Lung (tissue), 12 donors: Measurements from ENCODE around the gene CACNA1D. TPM values are rescaled to one million over a fixed set of nuclear protein-coding genes. Genes with fewer than 3 reads are reported as not detected.

Source experiments
- ATAC-seq: fragments of 200-7000 bp; cut with Tn5 transposase; one replicate; pipeline ENCODE4 v1.9.1; 2020; ENCODE audit warnings: moderate number of reproducible peaks; ENCODE audit not compliant: insufficient read depth, low FRiP score
- DNase-seq, 3 donors: peaks; one replicate each; pipeline ENCODE4 v3.0.0-alpha.2; 2013 to 2017
- H3K27ac ChIP-seq, 2 donors: one replicate each; pipeline ENCODE4 v1.5.1; 2013; ENCODE audit warnings: mild to moderate bottlenecking in 2 of 2, moderate library complexity in 2 of 2, control low read depth in 1 of 2, inconsistent platforms in 1 of 2, low read depth in 1 of 2, low read length in 1 of 2
- H3K27me3 ChIP-seq, 3 donors: one replicate each; pipeline ENCODE4 v1.5.1; 2013; ENCODE audit warnings: low read length in 2 of 3; ENCODE audit not compliant: control insufficient read depth in 3 of 3, insufficient read depth in 3 of 3
- H3K36me3 ChIP-seq, 4 donors: one replicate each; pipeline ENCODE4 v1.5.1; 2013; ENCODE audit warnings: low read length in 4 of 4, mild to moderate bottlenecking in 1 of 4, moderate library complexity in 1 of 4; ENCODE audit not compliant: control insufficient read depth in 4 of 4, insufficient read depth in 4 of 4
- H3K4me1 ChIP-seq, 5 donors: one replicate each; pipeline ENCODE4 v1.5.1; 2013; ENCODE audit warnings: low read length in 5 of 5, mild to moderate bottlenecking in 2 of 5, moderate library complexity in 1 of 5; ENCODE audit not compliant: control insufficient read depth in 5 of 5, insufficient read depth in 5 of 5
- H3K4me3 ChIP-seq: one replicate; pipeline ENCODE4 v1.5.1; 2013; ENCODE audit warnings: mild to moderate bottlenecking, control low read depth, moderate library complexity
- H3K9ac ChIP-seq, 2 donors: one replicate each; pipeline ENCODE4 v1.5.1; 2013; ENCODE audit warnings: low read length in 2 of 2, control low read depth in 1 of 2; ENCODE audit not compliant: insufficient read depth in 1 of 2
- H3K9me3 ChIP-seq, 4 donors: one replicate each; pipeline ENCODE4 v1.5.1; 2013; ENCODE audit warnings: low read length in 3 of 4, mild to moderate bottlenecking in 1 of 4, moderate library complexity in 1 of 4; ENCODE audit not compliant: control insufficient read depth in 4 of 4, insufficient read depth in 3 of 4
- WGBS, 2 donors: extraction: QIAGEN DNeasy Blood & Tissue Kit; methylation state at CpG; one replicate each; pipeline ENCODE4 v1.1.7; 2013; 5-methylcytosine and 5-hydroxymethylcytosine counted together
- polyA plus RNA-seq, 2 donors: library from polyadenylated mRNA; stranded (reverse); fragments of 200-250 nt; gene quantifications; one replicate each; pipeline ENCODE4 v1.2.1, GENCODE V29; 2013
- total RNA-seq, 2 donors: library from RNA; depleted of rRNA in 1 of 2; stranded (reverse); fragments of >200 nt in 1 of 2; gene quantifications; one replicate each; pipeline ENCODE4 v1.2.1, GENCODE V29; 2014 to 2021
- TF ChIP-seq, protein P1 (sequence below): IDR thresholded peaks from 2 replicates; pipeline ENCODE4 v1.5.1; 2012; ENCODE audit warnings: mild to moderate bottlenecking; ENCODE audit errors: control extremely low read depth, extremely low read depth
- donor health status: control.
- donor health status: control.
- donor health status: Bipolar disorder and iron deficiency.
- donor health status: healthy.
- donor health status: DM: yes; HTN: yes; CAD: no.

CACNA1D gene
- total and polyA plus RNA-seq, 4 donors = 2.7 to 96.8 (median 23.1) TPM

DNA sequence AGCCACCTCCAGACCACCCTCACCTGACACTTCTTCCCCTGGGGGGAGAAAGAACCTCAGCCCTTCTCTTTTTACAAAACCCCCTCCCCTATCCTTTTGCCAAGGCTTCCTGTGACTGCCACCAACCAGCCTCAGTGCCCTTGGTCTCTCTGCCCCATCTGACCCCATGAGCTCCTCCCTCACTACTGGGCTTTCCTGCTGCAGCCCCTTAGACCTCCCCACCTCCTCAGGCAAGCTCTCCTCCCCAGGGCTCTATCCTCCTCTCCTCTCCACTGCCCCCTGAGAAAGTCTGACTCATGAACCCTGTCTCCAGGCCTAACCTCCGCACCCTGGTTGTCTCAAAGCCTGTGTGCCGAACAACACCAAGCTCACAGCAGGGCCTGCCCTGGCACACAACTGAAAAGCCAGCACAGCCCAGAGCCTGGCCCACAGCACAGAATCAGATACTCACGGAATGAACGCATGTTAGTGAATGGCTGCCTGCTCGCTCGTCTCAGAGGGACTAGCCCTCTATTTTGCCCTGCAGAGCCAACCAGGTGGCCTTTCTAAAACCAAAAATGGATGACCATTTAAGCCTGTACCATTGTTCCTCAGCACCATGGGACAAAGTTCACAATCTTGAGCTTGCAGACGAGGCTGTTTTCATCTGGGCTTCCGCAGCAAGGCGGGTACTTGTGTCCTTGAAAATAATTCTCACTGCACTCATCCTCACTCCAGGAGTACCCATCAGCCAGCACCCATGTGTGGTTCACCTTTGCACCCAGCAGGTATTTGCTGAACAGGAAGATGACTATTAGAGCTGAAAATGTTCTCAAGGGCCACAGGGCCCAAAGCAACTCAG, 350.1 kb downstream of the CACNA1D start:
- peaks cover 0 to 9% (median 8%) of the 10 kb centered on the region in 3 donors for H3K27me3 ChIP-seq
- ATAC-seq = no peak
- TF ChIP-seq, protein P1, sequence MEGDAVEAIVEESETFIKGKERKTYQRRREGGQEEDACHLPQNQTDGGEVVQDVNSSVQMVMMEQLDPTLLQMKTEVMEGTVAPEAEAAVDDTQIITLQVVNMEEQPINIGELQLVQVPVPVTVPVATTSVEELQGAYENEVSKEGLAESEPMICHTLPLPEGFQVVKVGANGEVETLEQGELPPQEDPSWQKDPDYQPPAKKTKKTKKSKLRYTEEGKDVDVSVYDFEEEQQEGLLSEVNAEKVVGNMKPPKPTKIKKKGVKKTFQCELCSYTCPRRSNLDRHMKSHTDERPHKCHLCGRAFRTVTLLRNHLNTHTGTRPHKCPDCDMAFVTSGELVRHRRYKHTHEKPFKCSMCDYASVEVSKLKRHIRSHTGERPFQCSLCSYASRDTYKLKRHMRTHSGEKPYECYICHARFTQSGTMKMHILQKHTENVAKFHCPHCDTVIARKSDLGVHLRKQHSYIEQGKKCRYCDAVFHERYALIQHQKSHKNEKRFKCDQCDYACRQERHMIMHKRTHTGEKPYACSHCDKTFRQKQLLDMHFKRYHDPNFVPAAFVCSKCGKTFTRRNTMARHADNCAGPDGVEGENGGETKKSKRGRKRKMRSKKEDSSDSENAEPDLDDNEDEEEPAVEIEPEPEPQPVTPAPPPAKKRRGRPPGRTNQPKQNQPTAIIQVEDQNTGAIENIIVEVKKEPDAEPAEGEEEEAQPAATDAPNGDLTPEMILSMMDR = no peak
- H3K4me1 ChIP-seq = peaks cover 0 to 22% (median 7%) of the 10 kb centered on the region in 5 donors
- H3K9ac ChIP-seq = no peak overlapping the region
- no peaks in the 10 kb centered on the region for H3K9me3 ChIP-seq
- no peak for DNase-seq
- no peak overlapping the region for H3K4me3 ChIP-seq
- no peaks in the 10 kb centered on the region for H3K36me3 ChIP-seq
- 90 to 98% methylated on average over 9 of the region's 9 CpGs for WGBS, 2 donors
- H3K27ac ChIP-seq = no peak overlapping the region

DNA sequence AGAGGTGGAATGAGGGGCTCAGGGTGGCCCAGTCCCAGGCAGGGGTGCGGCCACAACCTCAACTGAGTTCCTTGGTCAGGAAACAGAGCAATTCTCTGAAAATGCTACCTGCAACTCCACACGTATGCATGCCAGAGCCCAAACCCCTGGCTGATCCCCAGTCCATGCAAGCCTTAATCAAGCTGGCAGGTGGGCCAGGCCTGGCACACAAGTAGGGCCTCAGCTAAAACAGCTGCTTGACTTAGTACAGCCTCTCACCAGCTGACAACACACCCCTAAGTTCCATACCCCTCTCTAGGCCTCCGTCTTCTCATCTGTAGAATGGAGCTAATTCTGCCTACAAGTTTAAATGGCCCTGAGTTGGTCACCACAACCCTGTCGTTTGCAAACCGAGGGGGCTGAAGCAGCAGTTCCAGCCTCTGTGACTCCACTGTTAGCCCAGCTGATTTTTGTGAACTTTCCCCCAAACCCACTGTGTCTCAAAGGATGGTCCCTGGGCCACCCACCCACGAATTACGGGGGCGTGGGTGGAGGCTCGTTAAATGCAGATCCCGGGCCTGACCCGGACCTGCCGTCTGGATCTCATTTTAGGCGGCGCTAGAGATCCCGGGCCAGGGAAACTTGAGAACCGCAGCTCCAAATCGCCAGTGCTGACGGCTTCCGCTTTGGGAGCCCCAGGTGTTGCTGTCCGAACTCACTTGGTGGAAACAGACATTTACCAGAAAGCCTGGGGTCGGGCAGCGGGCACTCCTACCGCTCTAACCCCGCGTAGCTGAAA, 350.9 kb downstream of the CACNA1D start:
- peak overlapping the region in 1 of 2 donors; percentile 83 for H3K27ac ChIP-seq

DNA sequence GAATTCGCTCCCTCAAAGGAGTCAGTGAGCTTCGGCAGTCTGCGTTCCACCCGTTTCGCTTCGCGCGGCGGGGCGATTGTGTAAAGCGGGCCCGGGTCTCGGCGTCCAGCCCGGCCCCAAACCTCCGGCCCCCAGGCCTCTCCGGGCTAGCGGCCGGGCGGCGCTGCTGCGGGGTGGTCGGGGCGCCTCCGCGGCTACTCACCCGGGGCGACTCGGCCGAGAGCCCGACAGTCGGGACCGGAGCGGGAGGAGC, 351.4 kb downstream of the CACNA1D start:
- H3K27ac ChIP-seq = peak overlapping the region; percentile 22 to 83
- WGBS, 2 donors = 0 to 1% methylated on average over 32 to 34 of the region's 34 CpGs
- peak overlapping the region; percentile 43 to 47 for H3K9ac ChIP-seq
- DNase-seq (no peak), ATAC-seq (no peak)
- no peaks in the 10 kb centered on the region for H3K36me3 ChIP-seq
- H3K27me3 ChIP-seq = peaks cover 0 to 9% (median 8%) of the 10 kb centered on the region in 3 donors
- TF ChIP-seq, protein P1 = no peak
- peak overlapping the region; percentile 58 for H3K4me3 ChIP-seq
- no peaks in the 10 kb centered on the region for H3K9me3 ChIP-seq
- H3K4me1 ChIP-seq = peaks cover 0 to 22% (median 7%) of the 10 kb centered on the region in 5 donors

More for the DNA sequence above, 350.9 kb downstream of the CACNA1D start:
- Histone ChIP-seq H3K36me3 (no peaks in the 10 kb centered on the region), H3K27me3 (peaks cover 0 to 9% (median 8%) of the 10 kb centered on the region in 3 donors), H3K4me1 (peaks cover 0 to 22% (median 7%) of the 10 kb centered on the region in 5 donors), H3K9ac (peak overlapping the region; percentile 43 to 47), H3K9me3 (no peaks in the 10 kb centered on the region), H3K4me3 (peak overlapping the region; percentile 58)
- WGBS, 2 donors = 18% methylated on average over 25 of the region's 25 CpGs
- TF ChIP-seq, protein P1 = no peak
- DNase-seq (peak; percentile 70 to 80 (median 77)), ATAC-seq (peak; percentile 63)
